OCI-LY1 (cell line): ENCODE data around the gene NDUFA12.

Experiments used
- H2AFZ ChIP-seq: fragments of 200-600 bp; sonication (generic), shearing (Covaris generic); 2 replicates; pipeline ENCODE4 v1.6.0; 2014; ENCODE audit warnings: antibody characterized with exemption, mild to moderate bottlenecking, low read length
- H3F3A ChIP-seq: fragments of 200-600 bp; sonication (generic), shearing (Covaris generic); 2 replicates; pipeline ENCODE4 v1.6.0; 2014; ENCODE audit warnings: mild to moderate bottlenecking, antibody characterized with exemption, low read length, moderate library complexity; ENCODE audit not compliant: insufficient read depth
- H3K27ac ChIP-seq: fragments of 200-600 bp; sonication (generic); 2 replicates; pipeline ENCODE4 v1.5.1; 2014; ENCODE audit warnings: low read length, mixed run types, mild to moderate bottlenecking, low read depth; ENCODE audit not compliant: poor library complexity, severe bottlenecking
- H3K27me3 ChIP-seq: fragments of 200-600 bp; sonication (generic); 2 replicates; pipeline ENCODE4 v1.6.0; 2014; ENCODE audit warnings: antibody characterized with exemption, mild to moderate bottlenecking, low read length, moderate library complexity; ENCODE audit not compliant: insufficient read depth
- H3K36me3 ChIP-seq: fragments of 200-600 bp; sonication (generic); 2 replicates; pipeline ENCODE4 v1.6.1; 2014; ENCODE audit warnings: mild to moderate bottlenecking, antibody characterized with exemption, low read length, moderate library complexity, mixed read lengths; ENCODE audit not compliant: insufficient read depth
- H3K4me1 ChIP-seq: fragments of 200-600 bp; sonication (generic); 2 replicates; pipeline ENCODE4 v1.5.1; 2014; ENCODE audit warnings: mild to moderate bottlenecking, low read length, moderate library complexity; ENCODE audit not compliant: insufficient read depth, severe bottlenecking
- H3K4me2 ChIP-seq: fragments of 200-600 bp; sonication (generic), shearing (Covaris generic); 2 replicates; pipeline ENCODE4 v1.6.1; 2014; ENCODE audit warnings: low read length
- H3K4me3 ChIP-seq: fragments of 200-600 bp; sonication (generic); 2 replicates; pipeline ENCODE4 v1.5.1; 2014; ENCODE audit warnings: low read length, low read depth, mild to moderate bottlenecking, mixed read lengths; ENCODE audit not compliant: poor library complexity, severe bottlenecking
- H3K79me2 ChIP-seq: fragments of 200-600 bp; shearing (Covaris generic); 2 replicates; pipeline ENCODE4 v1.6.1; 2016; ENCODE audit warnings: mixed run types, low read length, mixed read lengths; ENCODE audit not compliant: insufficient read depth
- H3K9ac ChIP-seq: fragments of 200-600 bp; sonication (generic), shearing (Covaris generic); 2 replicates; pipeline ENCODE4 v1.6.1; 2014; ENCODE audit warnings: mild to moderate bottlenecking, low read length, mixed read lengths
- H3K9me2 ChIP-seq: fragments of 200-600 bp; sonication (generic), shearing (Covaris generic); 2 replicates; pipeline ENCODE4 v1.6.1; 2014; ENCODE audit warnings: low read depth, mild to moderate bottlenecking, low read length, mixed read lengths
- H3K9me3 ChIP-seq: fragments of 200-600 bp; shearing (Covaris generic); 2 replicates; pipeline ENCODE4 v1.6.1; 2014; ENCODE audit warnings: low read length, mixed read lengths
- H4K20me1 ChIP-seq: fragments of 200-600 bp; sonication (generic), shearing (Covaris generic); 2 replicates; pipeline ENCODE4 v1.6.0; 2016; ENCODE audit warnings: mild to moderate bottlenecking, low read length; ENCODE audit not compliant: insufficient read depth
- EZH2 ChIP-seq: fragments of 200-600 bp; sonication (generic), shearing (Covaris generic); IDR thresholded peaks from 2 replicates; pipeline ENCODE4 v1.8.0; 2017; ENCODE audit warnings: borderline replicate concordance, mixed run types, mild to moderate bottlenecking, antibody characterized with exemption, low read length, moderate library complexity, mixed read lengths
- TF ChIP-seq, protein P1 (sequence below): fragments of 200-600 bp; sonication (generic), shearing (Covaris generic); IDR thresholded peaks from 2 replicates; pipeline ENCODE4 v1.5.1; 2017; ENCODE audit warnings: mild to moderate bottlenecking, antibody characterized with exemption, low read length, moderate library complexity, mixed read lengths

The NDUFA12 gene

DNA sequence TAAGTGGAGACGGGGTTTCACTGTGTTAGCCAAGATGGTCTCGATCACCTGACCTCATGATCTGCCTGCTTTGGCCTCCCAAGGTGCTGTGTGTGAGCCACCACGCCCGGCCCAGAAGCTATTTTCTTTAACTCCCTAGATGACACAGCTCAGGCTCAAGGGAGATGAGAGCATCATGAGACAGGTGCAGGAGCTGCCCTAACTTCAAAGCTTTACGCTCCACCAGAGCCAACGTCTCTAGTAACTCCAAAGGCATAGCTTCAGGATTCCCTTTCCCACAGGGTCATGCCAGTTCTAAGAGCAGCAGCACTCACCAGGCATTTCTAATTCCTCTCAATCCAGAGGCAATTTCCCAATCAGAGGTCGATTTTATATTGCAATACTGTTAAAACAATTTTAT is 21.0 kb downstream of the NDUFA12 start:
- Histone ChIP-seq H3K4me1 (no peaks in the 10 kb centered on the region), H3K9me2 (no peaks in the 10 kb centered on the region), H3K4me2 (no peak overlapping the region), H3K4me3 (no peak overlapping the region), H3K9ac (no peak overlapping the region), H3K27ac (no peak overlapping the region), H3F3A (no peaks in the 10 kb centered on the region), H2AFZ (no peak overlapping the region), H3K9me3 (no peaks in the 10 kb centered on the region), H3K79me2 (no peaks in the 10 kb centered on the region), H3K36me3 (peaks cover 20% of the 10 kb centered on the region; the same call in 1 of the 2 replicates), H4K20me1 (no peaks in the 10 kb centered on the region), H3K27me3 (no peaks in the 10 kb centered on the region)
- no peak for TF ChIP-seq EZH2
- TF ChIP-seq, protein P1, sequence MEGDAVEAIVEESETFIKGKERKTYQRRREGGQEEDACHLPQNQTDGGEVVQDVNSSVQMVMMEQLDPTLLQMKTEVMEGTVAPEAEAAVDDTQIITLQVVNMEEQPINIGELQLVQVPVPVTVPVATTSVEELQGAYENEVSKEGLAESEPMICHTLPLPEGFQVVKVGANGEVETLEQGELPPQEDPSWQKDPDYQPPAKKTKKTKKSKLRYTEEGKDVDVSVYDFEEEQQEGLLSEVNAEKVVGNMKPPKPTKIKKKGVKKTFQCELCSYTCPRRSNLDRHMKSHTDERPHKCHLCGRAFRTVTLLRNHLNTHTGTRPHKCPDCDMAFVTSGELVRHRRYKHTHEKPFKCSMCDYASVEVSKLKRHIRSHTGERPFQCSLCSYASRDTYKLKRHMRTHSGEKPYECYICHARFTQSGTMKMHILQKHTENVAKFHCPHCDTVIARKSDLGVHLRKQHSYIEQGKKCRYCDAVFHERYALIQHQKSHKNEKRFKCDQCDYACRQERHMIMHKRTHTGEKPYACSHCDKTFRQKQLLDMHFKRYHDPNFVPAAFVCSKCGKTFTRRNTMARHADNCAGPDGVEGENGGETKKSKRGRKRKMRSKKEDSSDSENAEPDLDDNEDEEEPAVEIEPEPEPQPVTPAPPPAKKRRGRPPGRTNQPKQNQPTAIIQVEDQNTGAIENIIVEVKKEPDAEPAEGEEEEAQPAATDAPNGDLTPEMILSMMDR: no peak

GRCh38 chr12:94980577-94980976 is 22.9 kb downstream of the NDUFA12 start:
- TF ChIP-seq, protein P1: peak; percentile 37
- no peak for TF ChIP-seq EZH2
- Histone ChIP-seq H3K4me1 (no peaks in the 10 kb centered on the region), H3F3A (no peaks in the 10 kb centered on the region), H3K9me3 (no peaks in the 10 kb centered on the region), H3K9me2 (no peaks in the 10 kb centered on the region), H4K20me1 (no peaks in the 10 kb centered on the region), H3K36me3 (peaks cover 22% of the 10 kb centered on the region; the same call in 1 of the 2 replicates), H2AFZ (no peak overlapping the region), H3K4me2 (no peak overlapping the region), H3K27ac (no peak overlapping the region), H3K27me3 (no peaks in the 10 kb centered on the region), H3K79me2 (no peaks in the 10 kb centered on the region), H3K9ac (no peak overlapping the region), H3K4me3 (no peak overlapping the region)

- H3K27ac ChIP-seq: no peak overlapping the region
- H2AFZ ChIP-seq: no peak overlapping the region
- H3K9me3 ChIP-seq: no peaks in the 10 kb centered on the region
- H3K9ac ChIP-seq: no peak overlapping the region
- H3K4me2 ChIP-seq: no peak overlapping the region
- H4K20me1 ChIP-seq: no peaks in the 10 kb centered on the region
- H3K79me2 ChIP-seq: no peaks in the 10 kb centered on the region
- H3F3A ChIP-seq: no peaks in the 10 kb centered on the region
- H3K4me3 ChIP-seq: no peak overlapping the region
- H3K36me3 ChIP-seq: peaks cover 24% of the 10 kb centered on the region; the same call in 1 of the 2 replicates
- no peak for TF ChIP-seq EZH2
- TF ChIP-seq, protein P1: no peak
- no peaks in the 10 kb centered on the region for H3K27me3 ChIP-seq
- no peaks in the 10 kb centered on the region for H3K9me2 ChIP-seq
- no peaks in the 10 kb centered on the region for H3K4me1 ChIP-seq
These were observed 23.6 kb downstream of the NDUFA12 start for GRCh38 chr12:94979941-94980340.
